Trophoblast cell (in vitro differentiated cells and primary cell): Measurements from ENCODE around the gene ZSWIM1.

Experiments
- DNase-seq, 2 donors: peaks; one replicate each; pipeline ENCODE4 v3.0.0-alpha.2; 2016
- H2AFZ ChIP-seq: 2 replicates; pipeline ENCODE4 v1.6.1; 2013; ENCODE audit warnings: low read length, moderate library complexity, mild to moderate bottlenecking; ENCODE audit not compliant: insufficient read depth, poor library complexity
- H2AK5ac ChIP-seq: 2 replicates; pipeline ENCODE4 v1.6.1; 2013; ENCODE audit warnings: mild to moderate bottlenecking, low read length
- H2BK120ac ChIP-seq: 2 replicates; pipeline ENCODE4 v1.6.1; 2013; ENCODE audit warnings: low read length, mild to moderate bottlenecking, moderate library complexity; ENCODE audit not compliant: insufficient read depth, poor library complexity
- H2BK12ac ChIP-seq: 2 replicates; pipeline ENCODE4 v1.6.1; 2013; ENCODE audit warnings: mild to moderate bottlenecking, low read length, moderate library complexity
- H2BK5ac ChIP-seq: 2 replicates; pipeline ENCODE4 v1.6.1; 2013; ENCODE audit warnings: low read length, low read depth, moderate library complexity, mild to moderate bottlenecking; ENCODE audit not compliant: poor library complexity
- H3K14ac ChIP-seq: 2 replicates; pipeline ENCODE4 v1.6.1; 2013; ENCODE audit warnings: mild to moderate bottlenecking, low read length
- H3K18ac ChIP-seq: 2 replicates; pipeline ENCODE4 v1.6.1; 2013; ENCODE audit warnings: mild to moderate bottlenecking, low read length
- H3K23ac ChIP-seq: 2 replicates; pipeline ENCODE4 v1.6.1; 2013; ENCODE audit warnings: low read length
- H3K27ac ChIP-seq: 2 replicates; pipeline ENCODE4 v1.5.1; 2013; ENCODE audit warnings: low read depth, mild to moderate bottlenecking, inconsistent platforms, low read length, moderate library complexity
- H3K27me3 ChIP-seq: 2 replicates; pipeline ENCODE4 v1.6.1; 2013; ENCODE audit warnings: inconsistent platforms, mild to moderate bottlenecking, low read length, moderate library complexity; ENCODE audit not compliant: insufficient read depth
- H3K36me3 ChIP-seq, 2 experiments: 1 replicate in 1 of 2; 2 replicates in 1 of 2; pipeline ENCODE4 v1.6.1; 2013; ENCODE audit warnings: low read length in 2 of 2, mild to moderate bottlenecking in 2 of 2, moderate library complexity in 1 of 2; ENCODE audit not compliant: insufficient read depth in 2 of 2, control insufficient read depth in 1 of 2
- H3K4ac ChIP-seq: 2 replicates; pipeline ENCODE4 v1.6.1; 2013; ENCODE audit warnings: low read depth, mild to moderate bottlenecking, low read length, moderate library complexity
- H3K4me1 ChIP-seq, 2 experiments: 1 replicate in 1 of 2; 2 replicates in 1 of 2; pipeline ENCODE4 v1.6.1; 2013; ENCODE audit warnings: low read length in 2 of 2, mild to moderate bottlenecking in 2 of 2, moderate library complexity in 1 of 2; ENCODE audit not compliant: insufficient read depth in 2 of 2, control insufficient read depth in 1 of 2
- H3K4me2 ChIP-seq: 2 replicates; pipeline ENCODE4 v1.6.1; 2013; ENCODE audit warnings: inconsistent platforms, mild to moderate bottlenecking, low read length, moderate library complexity
- H3K4me3 ChIP-seq: 2 replicates; pipeline ENCODE4 v1.5.1; 2013; ENCODE audit warnings: mild to moderate bottlenecking, low read depth, low read length, inconsistent platforms
- H3K79me1 ChIP-seq: one replicate; pipeline ENCODE4 v1.6.1; 2013; ENCODE audit warnings: low read length
- H3K79me2 ChIP-seq: 2 replicates; pipeline ENCODE4 v1.6.1; 2013; ENCODE audit warnings: low read length, mild to moderate bottlenecking; ENCODE audit not compliant: control insufficient read depth, insufficient read depth, poor library complexity
- H3K9ac ChIP-seq: 2 replicates; pipeline ENCODE4 v1.6.1; 2013; ENCODE audit warnings: mild to moderate bottlenecking, low read length
- H3K9me3 ChIP-seq: 2 replicates; pipeline ENCODE4 v1.6.1; 2013; ENCODE audit warnings: low read depth, mild to moderate bottlenecking, control low read depth, inconsistent platforms, low read length; ENCODE audit not compliant: insufficient read depth
- H4K12ac ChIP-seq: 2 replicates; pipeline ENCODE4 v1.6.1; 2013; ENCODE audit warnings: low read depth, mild to moderate bottlenecking, low read length, moderate library complexity
- H4K8ac ChIP-seq: 2 replicates; pipeline ENCODE4 v1.6.1; 2013; ENCODE audit warnings: low read depth, mild to moderate bottlenecking, low read length, moderate library complexity
- H4K91ac ChIP-seq: one replicate; pipeline ENCODE4 v1.6.1; 2013; ENCODE audit warnings: low read depth, mild to moderate bottlenecking, low read length, moderate library complexity
- WGBS: extraction: QIAGEN DNeasy Blood & Tissue Kit; methylation state at CpG from one replicate; pipeline ENCODE4 v1.1.7; 2013; ENCODE audit warnings: missing lambda C conversion rate; ENCODE audit not compliant: insufficient read length, insufficient coverage; ENCODE audit errors: extremely low coverage; 5-methylcytosine and 5-hydroxymethylcytosine counted together

Gene ZSWIM1

GRCh38 chr20:45836841-45837240 lies 44.2 kb upstream of the ZSWIM1 start:
- no peak overlapping the region for H2BK120ac ChIP-seq
- no peak overlapping the region for H3K9ac ChIP-seq
- H4K12ac ChIP-seq = no peak overlapping the region
- H4K91ac ChIP-seq = no peak overlapping the region
- no peak overlapping the region for H2BK5ac ChIP-seq
- no peak overlapping the region for H3K4me2 ChIP-seq
- H3K36me3 ChIP-seq = peaks cover 17 to 20% of the 10 kb centered on the region in 2 experiments
- no peak overlapping the region for H2BK12ac ChIP-seq
- peaks cover 9% of the 10 kb centered on the region for H3K79me1 ChIP-seq
- DNase-seq = no peak
- H3K4me1 ChIP-seq = peaks cover 5 to 11% of the 10 kb centered on the region in 2 experiments
- H3K79me2 ChIP-seq = no peaks in the 10 kb centered on the region
- H2AK5ac ChIP-seq = no peak overlapping the region
- H3K27me3 ChIP-seq = no peaks in the 10 kb centered on the region
- no peak overlapping the region for H3K4ac ChIP-seq
- no peak overlapping the region for H4K8ac ChIP-seq
- H3K9me3 ChIP-seq = peaks cover 3% of the 10 kb centered on the region
- WGBS = no CpG with 5 or more reads among the region's 1 CpG
- H2AFZ ChIP-seq = peak overlapping the region; percentile 38
- H3K18ac ChIP-seq = no peak overlapping the region
- H3K23ac ChIP-seq = no peak overlapping the region
- no peak overlapping the region for H3K14ac ChIP-seq
- no peak overlapping the region for H3K4me3 ChIP-seq
- H3K27ac ChIP-seq = no peak overlapping the region

- Histone ChIP-seq H3K79me1 (no peaks in the 10 kb centered on the region), H2BK5ac (no peak overlapping the region), H4K8ac (no peak overlapping the region), H3K18ac (no peak overlapping the region), H2BK120ac (no peak overlapping the region), H2AFZ (no peak overlapping the region), H3K9ac (no peak overlapping the region), H4K91ac (no peak overlapping the region), H3K36me3 (peaks cover 34 to 40% of the 10 kb centered on the region in 2 experiments), H3K9me3 (peaks cover under 1% of the 10 kb centered on the region), H3K79me2 (no peaks in the 10 kb centered on the region), H3K4ac (no peak overlapping the region), H3K14ac (no peak overlapping the region), H3K27ac (no peak overlapping the region), H2AK5ac (no peak overlapping the region), H3K23ac (no peak overlapping the region), H3K4me1 (peaks cover 0 to 2% of the 10 kb centered on the region in 2 experiments), H3K4me2 (no peak overlapping the region), H3K4me3 (no peak overlapping the region), H3K27me3 (no peaks in the 10 kb centered on the region), H4K12ac (no peak overlapping the region), H2BK12ac (no peak overlapping the region)
- DNase-seq = no peak
- no CpG with 5 or more reads among the region's 25 CpGs for WGBS
Measured at GRCh38 chr20:45840700-45841198, 40.3 kb upstream of the ZSWIM1 start.

GRCh38 chr20:45841407-45842129 lies 39.5 kb upstream of the ZSWIM1 start:
- no peaks in the 10 kb centered on the region for H3K27me3 ChIP-seq
- H2AFZ ChIP-seq = no peak overlapping the region
- H4K8ac ChIP-seq = no peak overlapping the region
- no CpG with 5 or more reads among the region's 10 CpGs for whole genome bisulfite sequencing
- no peaks in the 10 kb centered on the region for H3K4me1 ChIP-seq
- peaks cover 34 to 43% of the 10 kb centered on the region in 2 experiments for H3K36me3 ChIP-seq
- H2BK5ac ChIP-seq = no peak overlapping the region
- no peaks in the 10 kb centered on the region for H3K79me1 ChIP-seq
- H3K18ac ChIP-seq = no peak overlapping the region
- H4K91ac ChIP-seq = no peak overlapping the region
- H4K12ac ChIP-seq = no peak overlapping the region
- no peak overlapping the region for H3K23ac ChIP-seq
- no peak for DNase-seq
- no peak overlapping the region for H3K4me3 ChIP-seq
- no peaks in the 10 kb centered on the region for H3K79me2 ChIP-seq
- no peak overlapping the region for H3K14ac ChIP-seq
- H2BK120ac ChIP-seq = no peak overlapping the region
- H3K27ac ChIP-seq = no peak overlapping the region
- no peak overlapping the region for H2AK5ac ChIP-seq
- no peak overlapping the region for H2BK12ac ChIP-seq
- no peak overlapping the region for H3K4me2 ChIP-seq
- no peak overlapping the region for H3K4ac ChIP-seq
- no peaks in the 10 kb centered on the region for H3K9me3 ChIP-seq
- no peak overlapping the region for H3K9ac ChIP-seq

- Histone ChIP-seq H3K36me3 (peaks cover 36 to 43% of the 10 kb centered on the region in 2 experiments), H3K79me1 (no peaks in the 10 kb centered on the region), H3K4me2 (no peak overlapping the region), H3K9me3 (no peaks in the 10 kb centered on the region), H4K12ac (no peak overlapping the region), H2BK5ac (no peak overlapping the region), H3K18ac (no peak overlapping the region), H2AFZ (no peak overlapping the region), H3K4ac (no peak overlapping the region), H3K23ac (no peak overlapping the region), H2BK120ac (no peak overlapping the region), H3K27ac (no peak overlapping the region), H3K4me1 (no peaks in the 10 kb centered on the region), H2AK5ac (no peak overlapping the region), H3K14ac (no peak overlapping the region), H4K8ac (no peak overlapping the region), H2BK12ac (no peak overlapping the region), H3K9ac (no peak overlapping the region), H3K4me3 (no peak overlapping the region), H4K91ac (no peak overlapping the region), H3K79me2 (no peaks in the 10 kb centered on the region), H3K27me3 (no peaks in the 10 kb centered on the region)
- no peak for DNase-seq
- WGBS = no CpG with 5 or more reads among the region's 5 CpGs
Measured at GRCh38 chr20:45842169-45842812, 38.7 kb upstream of the ZSWIM1 start.
